ENCODE results near the gene HOXB8.

Gene HOXB8

GRCh38 chr17:48624544-48625494 lies 9.7 kb upstream of the HOXB8 start:
- peaks cover 2 to 26% (median 23%) of the 10 kb centered on the region in 5 donors for H3K4me1 ChIP-seq (ENCODE audit: control insufficient read depth in 5 of 5, insufficient read depth in 5 of 5, low read length in 5 of 5)
- no peak overlapping the region for H3K27ac ChIP-seq (ENCODE audit: low read depth, low read length)
- peak overlapping the region; percentile 48 to 70 (median 66) for H3K4me3 ChIP-seq (ENCODE audit: low read depth in 1 of 5, low read length in 5 of 5)
- H3K27me3 ChIP-seq (ENCODE audit: control insufficient read depth in 5 of 5, insufficient read depth in 4 of 5, low read length in 5 of 5) = peaks cover 59 to 85% (median 72%) of the 10 kb centered on the region in 5 donors
- peak overlapping the region in 3 of 5 donors; percentile 52 to 55 (median 54) for H3K9ac ChIP-seq (ENCODE audit: low read length in 5 of 5)
- no peaks in the 10 kb centered on the region for H3K9me3 ChIP-seq (ENCODE audit: control insufficient read depth in 5 of 5, low read length in 5 of 5)
- no peaks in the 10 kb centered on the region for H3K36me3 ChIP-seq (ENCODE audit: control insufficient read depth in 5 of 5, insufficient read depth in 5 of 5, low read length in 5 of 5)

- Histone ChIP-seq H3K4me3 (ENCODE audit: low read depth in 1 of 5, low read length in 5 of 5) (no peak overlapping the region), H3K9me3 (ENCODE audit: control insufficient read depth in 5 of 5, low read length in 5 of 5) (no peaks in the 10 kb centered on the region), H3K9ac (ENCODE audit: low read length in 5 of 5) (no peak overlapping the region), H3K27ac (ENCODE audit: low read depth, low read length) (no peak overlapping the region), H3K4me1 (ENCODE audit: control insufficient read depth in 5 of 5, insufficient read depth in 5 of 5, low read length in 5 of 5) (peaks cover 2 to 28% (median 23%) of the 10 kb centered on the region in 5 donors), H3K36me3 (ENCODE audit: control insufficient read depth in 5 of 5, insufficient read depth in 5 of 5, low read length in 5 of 5) (no peaks in the 10 kb centered on the region), H3K27me3 (ENCODE audit: control insufficient read depth in 5 of 5, insufficient read depth in 4 of 5, low read length in 5 of 5) (peaks cover 56 to 87% (median 72%) of the 10 kb centered on the region in 5 donors)
Measured at GRCh38 chr17:48624118-48624517, 9.0 kb upstream of the HOXB8 start.

GRCh38 chr17:48623583-48623982 lies 8.5 kb upstream of the HOXB8 start:
- peaks cover 2 to 33% (median 28%) of the 10 kb centered on the region in 5 donors for H3K4me1 ChIP-seq (ENCODE audit: control insufficient read depth in 5 of 5, insufficient read depth in 5 of 5, low read length in 5 of 5)
- no peak overlapping the region for H3K27ac ChIP-seq (ENCODE audit: low read depth, low read length)
- no peaks in the 10 kb centered on the region for H3K9me3 ChIP-seq (ENCODE audit: control insufficient read depth in 5 of 5, low read length in 5 of 5)
- no peak overlapping the region for H3K9ac ChIP-seq (ENCODE audit: low read length in 5 of 5)
- H3K27me3 ChIP-seq (ENCODE audit: control insufficient read depth in 5 of 5, insufficient read depth in 4 of 5, low read length in 5 of 5) = peaks cover 51 to 85% (median 69%) of the 10 kb centered on the region in 5 donors
- H3K4me3 ChIP-seq (ENCODE audit: low read depth in 1 of 5, low read length in 5 of 5) = no peak overlapping the region
- H3K36me3 ChIP-seq (ENCODE audit: control insufficient read depth in 5 of 5, insufficient read depth in 5 of 5, low read length in 5 of 5) = no peaks in the 10 kb centered on the region

GRCh38 chr17:48622857-48623256 lies 7.8 kb upstream of the HOXB8 start:
- H3K4me1 ChIP-seq (ENCODE audit: control insufficient read depth in 5 of 5, insufficient read depth in 5 of 5, low read length in 5 of 5) = peaks cover 4 to 37% (median 28%) of the 10 kb centered on the region in 5 donors
- no peaks in the 10 kb centered on the region for H3K9me3 ChIP-seq (ENCODE audit: control insufficient read depth in 5 of 5, low read length in 5 of 5)
- H3K9ac ChIP-seq (ENCODE audit: low read length in 5 of 5) = no peak overlapping the region
- no peaks in the 10 kb centered on the region for H3K36me3 ChIP-seq (ENCODE audit: control insufficient read depth in 5 of 5, insufficient read depth in 5 of 5, low read length in 5 of 5)
- no peak overlapping the region for H3K27ac ChIP-seq (ENCODE audit: low read depth, low read length)
- no peak overlapping the region for H3K4me3 ChIP-seq (ENCODE audit: low read depth in 1 of 5, low read length in 5 of 5)
- H3K27me3 ChIP-seq (ENCODE audit: control insufficient read depth in 5 of 5, insufficient read depth in 4 of 5, low read length in 5 of 5) = peaks cover 50 to 83% (median 67%) of the 10 kb centered on the region in 5 donors

- Histone ChIP-seq H3K4me1 (ENCODE audit: control insufficient read depth in 5 of 5, insufficient read depth in 5 of 5, low read length in 5 of 5) (peaks cover 4 to 35% (median 25%) of the 10 kb centered on the region in 5 donors), H3K27me3 (ENCODE audit: control insufficient read depth in 5 of 5, insufficient read depth in 4 of 5, low read length in 5 of 5) (peaks cover 48 to 82% (median 63%) of the 10 kb centered on the region in 5 donors), H3K9ac (ENCODE audit: low read length in 5 of 5) (no peak overlapping the region), H3K4me3 (ENCODE audit: low read depth in 1 of 5, low read length in 5 of 5) (no peak overlapping the region), H3K36me3 (ENCODE audit: control insufficient read depth in 5 of 5, insufficient read depth in 5 of 5, low read length in 5 of 5) (no peaks in the 10 kb centered on the region), H3K27ac (ENCODE audit: low read depth, low read length) (no peak overlapping the region), H3K9me3 (ENCODE audit: control insufficient read depth in 5 of 5, low read length in 5 of 5) (no peaks in the 10 kb centered on the region)
Measured at GRCh38 chr17:48621410-48622392, 6.6 kb upstream of the HOXB8 start.

- Histone ChIP-seq H3K27me3 (ENCODE audit: control insufficient read depth in 5 of 5, insufficient read depth in 4 of 5, low read length in 5 of 5) (peaks cover 58 to 89% (median 68%) of the 10 kb centered on the region in 5 donors), H3K9me3 (ENCODE audit: control insufficient read depth in 5 of 5, low read length in 5 of 5) (no peaks in the 10 kb centered on the region), H3K9ac (ENCODE audit: low read length in 5 of 5) (no peak overlapping the region), H3K36me3 (ENCODE audit: control insufficient read depth in 5 of 5, insufficient read depth in 5 of 5, low read length in 5 of 5) (no peaks in the 10 kb centered on the region), H3K4me3 (ENCODE audit: low read depth in 1 of 5, low read length in 5 of 5) (no peak overlapping the region), H3K27ac (ENCODE audit: low read depth, low read length) (no peak overlapping the region), H3K4me1 (ENCODE audit: control insufficient read depth in 5 of 5, insufficient read depth in 5 of 5, low read length in 5 of 5) (peaks cover 2 to 25% (median 17%) of the 10 kb centered on the region in 5 donors)
Measured at GRCh38 chr17:48620461-48621139, 5.5 kb upstream of the HOXB8 start.

GRCh38 chr17:48619826-48620449 lies 4.8 kb upstream of the HOXB8 start:
- H3K27ac ChIP-seq (ENCODE audit: low read depth, low read length) = no peak overlapping the region
- no peaks in the 10 kb centered on the region for H3K36me3 ChIP-seq (ENCODE audit: control insufficient read depth in 5 of 5, insufficient read depth in 5 of 5, low read length in 5 of 5)
- no peak overlapping the region for H3K9ac ChIP-seq (ENCODE audit: low read length in 5 of 5)
- peaks cover 59 to 86% (median 71%) of the 10 kb centered on the region in 5 donors for H3K27me3 ChIP-seq (ENCODE audit: control insufficient read depth in 5 of 5, insufficient read depth in 4 of 5, low read length in 5 of 5)
- no peak overlapping the region for H3K4me3 ChIP-seq (ENCODE audit: low read depth in 1 of 5, low read length in 5 of 5)
- no peaks in the 10 kb centered on the region for H3K9me3 ChIP-seq (ENCODE audit: control insufficient read depth in 5 of 5, low read length in 5 of 5)
- H3K4me1 ChIP-seq (ENCODE audit: control insufficient read depth in 5 of 5, insufficient read depth in 5 of 5, low read length in 5 of 5) = peaks cover 2 to 19% (median 12%) of the 10 kb centered on the region in 5 donors

GRCh38 chr17:48618256-48618896 lies 3.3 kb upstream of the HOXB8 start:
- H3K9me3 ChIP-seq (ENCODE audit: control insufficient read depth in 5 of 5, low read length in 5 of 5) = no peaks in the 10 kb centered on the region
- no peaks in the 10 kb centered on the region for H3K36me3 ChIP-seq (ENCODE audit: control insufficient read depth in 5 of 5, insufficient read depth in 5 of 5, low read length in 5 of 5)
- peaks cover 2 to 24% (median 18%) of the 10 kb centered on the region in 5 donors for H3K4me1 ChIP-seq (ENCODE audit: control insufficient read depth in 5 of 5, insufficient read depth in 5 of 5, low read length in 5 of 5)
- peaks cover 47 to 76% (median 62%) of the 10 kb centered on the region in 5 donors for H3K27me3 ChIP-seq (ENCODE audit: control insufficient read depth in 5 of 5, insufficient read depth in 4 of 5, low read length in 5 of 5)
- no peak overlapping the region for H3K9ac ChIP-seq (ENCODE audit: low read length in 5 of 5)
- H3K4me3 ChIP-seq (ENCODE audit: low read depth in 1 of 5, low read length in 5 of 5) = peak overlapping the region in 1 of 5 donors; percentile 22
- H3K27ac ChIP-seq (ENCODE audit: low read depth, low read length) = no peak overlapping the region
